PC-3 (cell line): ENCODE data around the gene NFKB2. TPM values are rescaled to one million over a fixed set of nuclear protein-coding genes. Genes with fewer than 3 reads are reported as not detected.

ENCODE experiments used
- ATAC-seq: fragments of 200-7000 bp; cut with Tn5 transposase; 2 replicates; pipeline ENCODE4 v1.9.1; 2020; ENCODE audit warnings: mild to moderate bottlenecking, moderate library complexity
- BruUV-seq: library from RNA; stranded (reverse); fragments of 400-500 nt; replicated peaks from 2 replicates; lab custom pipeline; 2021; lab: Mats Ljungman, UMichigan
- CTCF ChIA-PET: fragments of 300-600 bp; sonication (Branson Sonifier 250); formaldehyde crosslinking; loops from one replicate; lab custom pipeline; 2022; ENCODE audit warnings: antibody characterized with exemption; lab: Charles Lee
- POLR2A ChIA-PET: fragments of 300-600 bp; sonication (Branson Sonifier 250); formaldehyde crosslinking; loops from one replicate; lab custom pipeline; 2022; ENCODE audit warnings: antibody characterized with exemption; ENCODE audit not compliant: unreplicated experiment; lab: Charles Lee
- DNase-seq: peaks from one replicate; pipeline ENCODE4 v3.0.0-alpha.2; 2015
- H2AFZ ChIP-seq: fragments of 300-600 bp; sonication (generic); 2 replicates; pipeline ENCODE4 v1.6.0; 2016; ENCODE audit warnings: antibody characterized with exemption, low read length
- H3F3A ChIP-seq: fragments of 300-600 bp; sonication (generic); one replicate; pipeline ENCODE4 v1.6.0; 2017; ENCODE audit warnings: antibody characterized with exemption, low read length, control low read depth, mild to moderate bottlenecking; ENCODE audit not compliant: unreplicated experiment
- H3K27ac ChIP-seq: fragments of 300-600 bp; sonication (generic); 2 replicates; pipeline ENCODE4 v1.5.1; 2016; ENCODE audit warnings: mild to moderate bottlenecking, low read length
- H3K27me3 ChIP-seq: fragments of 300-600 bp; sonication (generic); 2 replicates; pipeline ENCODE4 v1.6.1; 2016; ENCODE audit warnings: low read length, mixed read lengths
- H3K36me3 ChIP-seq: fragments of 300-600 bp; sonication (generic); 2 replicates; pipeline ENCODE4 v1.6.1; 2016; ENCODE audit warnings: low read depth, mixed run types, low read length, mixed read lengths
- H3K4me1 ChIP-seq: fragments of 300-600 bp; sonication (generic); 2 replicates; pipeline ENCODE4 v1.5.1; 2016; ENCODE audit warnings: low read length; ENCODE audit not compliant: insufficient read depth
- H3K4me2 ChIP-seq: fragments of 300-600 bp; sonication (generic); 2 replicates; pipeline ENCODE4 v1.6.0; 2016; ENCODE audit warnings: low read length
- H3K4me3 ChIP-seq: fragments of 300-600 bp; sonication (generic); 2 replicates; pipeline ENCODE4 v1.5.1; 2016; ENCODE audit warnings: mild to moderate bottlenecking, low read length, mixed read lengths
- H3K79me2 ChIP-seq: fragments of 300-600 bp; sonication (generic); 2 replicates; pipeline ENCODE4 v1.6.1; 2017; ENCODE audit warnings: low read length, mixed read lengths
- H3K9ac ChIP-seq: fragments of 300-600 bp; sonication (generic); 2 replicates; pipeline ENCODE4 v1.6.0; 2016; ENCODE audit warnings: mild to moderate bottlenecking, low read length
- H3K9me2 ChIP-seq: fragments of 300-600 bp; sonication (generic); replicated peaks from 2 replicates; pipeline ENCODE4 v1.6.1; 2016; ENCODE audit warnings: mixed run types, low read length, mixed read lengths
- H3K9me3 ChIP-seq: fragments of 300-600 bp; sonication (generic); 2 replicates; pipeline ENCODE4 v1.6.1; 2016; ENCODE audit warnings: low read length, mixed read lengths
- H4K20me1 ChIP-seq: fragments of 300-600 bp; sonication (generic); 2 replicates; pipeline ENCODE4 v1.6.1; 2016; ENCODE audit warnings: low read length, mixed read lengths
- EZH2 ChIP-seq: fragments of 300-600 bp; sonication (generic); IDR thresholded peaks from one replicate; pipeline ENCODE4 v1.6.1; 2017; ENCODE audit warnings: antibody characterized with exemption, mild to moderate bottlenecking, low read length; ENCODE audit not compliant: unreplicated experiment
- EZH2phosphoT487 ChIP-seq: fragments of 300-600 bp; sonication (generic); IDR thresholded peaks from 2 replicates; pipeline ENCODE4 v1.6.1; 2018; ENCODE audit warnings: mild to moderate bottlenecking, antibody characterized with exemption, low read length, borderline replicate concordance
- intact Hi-C: fragments of 100-400 bp; cut with micrococcal nuclease; formaldehyde crosslinking; loops from 2 replicates; pipeline ENCODE4 v1.9.0; 2023
- total RNA-seq: library from RNA; depleted of rRNA; stranded (reverse); fragments of >200 nt; gene quantifications from 2 replicates; pipeline ENCODE4 v1.2.3, GENCODE V29; 2014
- TF ChIP-seq, protein P1 (sequence below): fragments of 300-600 bp; sonication (generic); conservative IDR thresholded peaks from 2 replicates; pipeline ENCODE4 v1.5.1; 2017; ENCODE audit warnings: antibody characterized with exemption, low read depth, mild to moderate bottlenecking, low read length

Gene NFKB2
- total RNA-seq, 1 experiment from 2014 or later, result 45.0 TPM

GRCh38 chr10:102414749-102415148 is 19.2 kb downstream of the NFKB2 start:
- Histone ChIP-seq H3K9me2 (no peaks in the 10 kb centered on the region), H3K27me3 (peaks cover 6% of the 10 kb centered on the region; the same call in 1 of the 2 replicates), H3K36me3 (no peaks in the 10 kb centered on the region), H3K27ac (no peak overlapping the region), H3K4me2 (no peak overlapping the region), H3F3A (no peaks in the 10 kb centered on the region), H3K79me2 (no peaks in the 10 kb centered on the region), H3K4me3 (no peak overlapping the region), H2AFZ (no peak overlapping the region), H3K9me3 (no peaks in the 10 kb centered on the region), H4K20me1 (no peaks in the 10 kb centered on the region), H3K4me1 (peaks cover 2% of the 10 kb centered on the region), H3K9ac (no peak overlapping the region)
- ChIA-PET POLR2A (no interaction called here), CTCF (no interaction called here)
- ATAC-seq (no peak), DNase-seq (no peak)
- BruUV-seq, result no TSS peak
- TF ChIP-seq EZH2phosphoT487 (no peak), EZH2 (no peak)
- TF ChIP-seq, protein P1, sequence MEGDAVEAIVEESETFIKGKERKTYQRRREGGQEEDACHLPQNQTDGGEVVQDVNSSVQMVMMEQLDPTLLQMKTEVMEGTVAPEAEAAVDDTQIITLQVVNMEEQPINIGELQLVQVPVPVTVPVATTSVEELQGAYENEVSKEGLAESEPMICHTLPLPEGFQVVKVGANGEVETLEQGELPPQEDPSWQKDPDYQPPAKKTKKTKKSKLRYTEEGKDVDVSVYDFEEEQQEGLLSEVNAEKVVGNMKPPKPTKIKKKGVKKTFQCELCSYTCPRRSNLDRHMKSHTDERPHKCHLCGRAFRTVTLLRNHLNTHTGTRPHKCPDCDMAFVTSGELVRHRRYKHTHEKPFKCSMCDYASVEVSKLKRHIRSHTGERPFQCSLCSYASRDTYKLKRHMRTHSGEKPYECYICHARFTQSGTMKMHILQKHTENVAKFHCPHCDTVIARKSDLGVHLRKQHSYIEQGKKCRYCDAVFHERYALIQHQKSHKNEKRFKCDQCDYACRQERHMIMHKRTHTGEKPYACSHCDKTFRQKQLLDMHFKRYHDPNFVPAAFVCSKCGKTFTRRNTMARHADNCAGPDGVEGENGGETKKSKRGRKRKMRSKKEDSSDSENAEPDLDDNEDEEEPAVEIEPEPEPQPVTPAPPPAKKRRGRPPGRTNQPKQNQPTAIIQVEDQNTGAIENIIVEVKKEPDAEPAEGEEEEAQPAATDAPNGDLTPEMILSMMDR, result no peak
- intact Hi-C loops, result no loop called here

DNA sequence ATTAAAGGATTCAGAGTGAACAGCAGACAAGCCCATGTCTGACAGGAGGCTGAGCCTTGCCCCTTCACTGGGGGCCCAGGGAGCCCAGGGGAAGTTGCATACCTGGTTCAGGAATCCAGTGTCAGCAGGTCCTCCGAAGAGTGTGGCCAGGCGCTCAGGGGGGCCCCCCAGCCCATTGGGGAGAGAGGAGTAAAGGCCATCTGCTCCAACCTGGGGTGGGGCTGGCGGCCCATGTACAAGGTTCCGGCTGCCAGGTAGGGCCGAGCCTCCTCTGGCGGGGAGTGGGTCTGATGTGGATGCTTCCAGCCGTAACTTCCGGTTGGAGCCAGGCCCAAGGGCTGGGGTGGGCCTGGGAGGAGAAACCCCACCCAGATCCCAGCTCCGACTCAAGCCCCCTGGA is 20.8 kb downstream of the NFKB2 start:
- Histone ChIP-seq H3K27ac (no peak overlapping the region), H4K20me1 (no peaks in the 10 kb centered on the region), H3K79me2 (no peaks in the 10 kb centered on the region), H3K36me3 (no peaks in the 10 kb centered on the region), H3K9me3 (no peaks in the 10 kb centered on the region), H2AFZ (no peak overlapping the region), H3K9me2 (no peaks in the 10 kb centered on the region), H3K4me3 (no peak overlapping the region), H3K4me1 (peaks cover 8% of the 10 kb centered on the region), H3K9ac (no peak overlapping the region), H3K4me2 (no peak overlapping the region), H3K27me3 (no peaks in the 10 kb centered on the region), H3F3A (no peaks in the 10 kb centered on the region)
- ChIA-PET CTCF (no interaction called here), POLR2A (no interaction called here)
- DNase-seq (no peak), ATAC-seq (no peak)
- no TSS peak for BruUV-seq
- TF ChIP-seq, protein P1, result no peak
- intact Hi-C loops, result no loop called here

GRCh38 chr10:102416695-102417094 is 21.2 kb downstream of the NFKB2 start:
- TF ChIP-seq, protein P1, result no peak
- TF ChIP-seq EZH2 (no peak), EZH2phosphoT487 (no peak)
- Histone ChIP-seq H3K9me2 (no peaks in the 10 kb centered on the region), H3K36me3 (no peaks in the 10 kb centered on the region), H4K20me1 (no peaks in the 10 kb centered on the region), H3F3A (no peaks in the 10 kb centered on the region), H3K4me3 (no peak overlapping the region), H3K4me1 (peaks cover 8% of the 10 kb centered on the region), H3K79me2 (no peaks in the 10 kb centered on the region), H2AFZ (no peak overlapping the region), H3K27me3 (no peaks in the 10 kb centered on the region), H3K4me2 (no peak overlapping the region), H3K9ac (no peak overlapping the region), H3K9me3 (no peaks in the 10 kb centered on the region), H3K27ac (no peak overlapping the region)
- ATAC-seq (no peak), DNase-seq (no peak)
- no TSS peak for BruUV-seq
- CTCF ChIA-PET, result no interaction called here
- intact Hi-C loops, result no loop called here
- POLR2A ChIA-PET, result no interaction called here
